Small intestine (tissue), 7 donors: ENCODE results near the gene PTGFRN. TPM values are rescaled to one million over a fixed set of nuclear protein-coding genes. Genes with fewer than 3 reads are reported as not detected.
"Not testable (repeated sequence)": the region's sequence is repeated elsewhere in the genome, so short reads cannot be mapped to it uniquely, and the experiment has no call there.

Experiments used
- DNase-seq, 2 donors: peaks; one replicate each; pipeline versions ENCODE4 v3.0.0 to v3.0.0-alpha.2; 2013
- FAIRE-seq: peaks from 2 replicates; lab custom pipeline; 2012; peaks lifted over from hg19 to GRCh38; lab: Jason Lieb, UNC
- H3K27ac ChIP-seq, 3 donors: one replicate each; pipeline ENCODE4 v1.5.1; 2013; ENCODE audit warnings: low read length in 2 of 3, mild to moderate bottlenecking in 2 of 3, control low read depth in 1 of 3, inconsistent platforms in 1 of 3, low read depth in 1 of 3, moderate library complexity in 1 of 3
- H3K27me3 ChIP-seq, 3 donors: one replicate each; pipeline ENCODE4 v1.6.1; 2013; ENCODE audit warnings: low read length in 3 of 3, inconsistent platforms in 1 of 3; ENCODE audit not compliant: control insufficient read depth in 3 of 3, insufficient read depth in 3 of 3
- H3K36me3 ChIP-seq, 3 donors: one replicate each; pipeline ENCODE4 v1.6.1; 2013; ENCODE audit warnings: low read length in 3 of 3, inconsistent platforms in 1 of 3, low read depth in 1 of 3, mild to moderate bottlenecking in 1 of 3, moderate library complexity in 1 of 3; ENCODE audit not compliant: control insufficient read depth in 3 of 3, insufficient read depth in 2 of 3
- H3K4me1 ChIP-seq, 3 donors: one replicate each; pipeline ENCODE4 v1.6.1; 2013; ENCODE audit warnings: low read length in 2 of 3, inconsistent platforms in 1 of 3, low read depth in 1 of 3, mild to moderate bottlenecking in 1 of 3, moderate library complexity in 1 of 3; ENCODE audit not compliant: control insufficient read depth in 3 of 3, insufficient read depth in 2 of 3
- H3K4me3 ChIP-seq, 3 donors: one replicate each; pipeline ENCODE4 v1.5.1; 2013; ENCODE audit warnings: low read length in 3 of 3, control low read depth in 1 of 3, inconsistent platforms in 1 of 3, low read depth in 1 of 3, mild to moderate bottlenecking in 1 of 3, moderate library complexity in 1 of 3
- H3K9me3 ChIP-seq, 2 donors: one replicate each; pipeline ENCODE4 v1.6.1; 2013; ENCODE audit warnings: low read depth in 1 of 2, low read length in 1 of 2; ENCODE audit not compliant: control insufficient read depth in 2 of 2, insufficient read depth in 1 of 2
- WGBS, 3 donors: extraction: QIAGEN DNeasy Blood & Tissue Kit; methylation state at CpG; one replicate each; pipeline ENCODE4 v1.1.7; 2013; 5-methylcytosine and 5-hydroxymethylcytosine counted together
- polyA plus RNA-seq, 4 donors: library from polyadenylated mRNA; stranded (reverse) in 3 of 4; unstranded in 1 of 4; fragments of 200-250 nt in 3 of 4; fragments of 120-200 nt in 1 of 4; gene quantifications; one replicate each; pipeline versions ENCODE4 v1.2.1 to v1.2.3, GENCODE V29; 2013
- donor health status: healthy with polysubstance abuse.
- donor health status: control.
- donor health status: control.
- donor health status: Bipolar disorder and iron deficiency.
- donor health status: healthy.

The PTGFRN gene
- polyA plus RNA-seq, 4 donors, result 12.7 to 26.9 (median 19.2) TPM

DNA sequence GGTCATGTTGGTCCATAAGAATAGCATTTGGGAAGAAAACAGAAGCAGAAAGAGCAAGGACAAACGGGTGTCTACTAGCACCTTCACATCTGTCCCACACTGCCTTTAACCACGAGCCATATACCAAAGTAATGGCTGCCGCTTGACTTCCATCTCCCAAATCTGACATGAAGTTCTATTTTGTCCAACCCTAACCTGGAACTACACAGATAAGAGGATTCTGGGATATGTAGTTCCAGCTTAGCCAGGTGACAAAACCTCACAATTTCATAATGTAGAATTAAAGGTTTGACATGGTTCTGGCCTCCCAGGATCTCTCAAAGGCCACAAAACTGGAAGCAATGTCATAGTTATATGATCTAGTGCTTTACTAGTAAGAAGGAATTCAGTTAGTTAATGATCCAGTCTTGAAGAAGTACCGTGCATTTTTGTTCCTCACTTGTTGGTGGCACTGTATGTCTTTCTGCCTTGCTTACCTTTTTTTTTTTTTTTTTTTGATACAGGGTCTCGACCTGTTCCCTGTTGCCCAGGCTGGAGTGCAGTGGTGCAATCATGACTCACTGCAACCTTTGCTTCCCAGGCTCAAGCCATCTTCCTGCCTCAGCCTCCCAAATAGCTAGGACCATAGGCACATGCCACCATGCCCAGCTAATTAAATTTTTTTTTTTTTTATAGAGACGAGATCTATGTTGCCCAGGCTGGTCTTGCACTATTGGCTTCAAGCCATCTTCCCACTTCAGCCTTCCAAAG lies 17.5 kb downstream of the PTGFRN start:
- DNase-seq (peak in 1 of 2 donors; percentile 48), FAIRE-seq (no peak)
- Histone ChIP-seq H3K4me3 (no peak overlapping the region), H3K9me3 (no peaks in the 10 kb centered on the region), H3K36me3 (peaks cover 0 to 10% (median 2%) of the 10 kb centered on the region in 3 donors), H3K4me1 (no peaks in the 10 kb centered on the region), H3K27ac (no peak overlapping the region), H3K27me3 (no peaks in the 10 kb centered on the region)
- 80 to 86% (median 84%) methylated on average over 6 of the region's 6 CpGs for WGBS, 3 donors

DNA sequence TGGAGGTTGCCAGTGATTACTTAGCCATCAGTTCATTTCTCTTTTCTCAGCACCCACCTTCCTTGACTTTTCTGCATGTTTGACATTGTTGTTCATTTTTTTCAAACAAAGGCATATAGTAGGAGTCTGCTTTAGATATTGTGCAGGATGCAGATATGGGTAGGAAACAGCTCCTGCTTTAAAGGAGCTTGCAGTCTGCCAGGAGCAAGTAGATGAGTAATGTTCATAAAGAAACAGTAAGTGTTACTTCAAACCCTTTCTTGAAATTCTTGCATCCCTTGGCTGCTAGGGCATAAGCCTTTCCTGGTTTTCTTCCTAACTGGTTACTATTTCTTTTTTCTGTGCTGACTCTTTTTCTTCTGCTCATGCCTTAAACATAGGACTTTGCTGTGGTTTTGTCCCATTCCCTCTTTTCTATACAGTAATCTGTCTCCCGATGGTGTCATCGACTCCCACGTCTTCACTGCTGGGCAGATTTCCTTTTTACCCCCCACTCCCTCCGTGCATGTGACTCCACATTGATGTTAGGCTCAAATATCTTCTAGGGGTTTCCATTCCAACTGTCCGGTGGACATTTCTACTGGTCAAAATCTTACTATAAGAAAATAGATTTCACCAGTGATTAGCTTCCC lies 20.4 kb downstream of the PTGFRN start:
- Histone ChIP-seq H3K27me3 (no peaks in the 10 kb centered on the region), H3K4me3 (no peak overlapping the region), H3K36me3 (peaks cover 0 to 7% (median 2%) of the 10 kb centered on the region in 3 donors), H3K27ac (no peak overlapping the region), H3K4me1 (peaks cover 0 to under 1% (median 0%) of the 10 kb centered on the region in 3 donors), H3K9me3 (no peaks in the 10 kb centered on the region)
- DNase-seq, result no peak
- no peak for FAIRE-seq
- WGBS, 3 donors, result 89 to 97% (median 94%) methylated on average over 5 of the region's 5 CpGs

DNA sequence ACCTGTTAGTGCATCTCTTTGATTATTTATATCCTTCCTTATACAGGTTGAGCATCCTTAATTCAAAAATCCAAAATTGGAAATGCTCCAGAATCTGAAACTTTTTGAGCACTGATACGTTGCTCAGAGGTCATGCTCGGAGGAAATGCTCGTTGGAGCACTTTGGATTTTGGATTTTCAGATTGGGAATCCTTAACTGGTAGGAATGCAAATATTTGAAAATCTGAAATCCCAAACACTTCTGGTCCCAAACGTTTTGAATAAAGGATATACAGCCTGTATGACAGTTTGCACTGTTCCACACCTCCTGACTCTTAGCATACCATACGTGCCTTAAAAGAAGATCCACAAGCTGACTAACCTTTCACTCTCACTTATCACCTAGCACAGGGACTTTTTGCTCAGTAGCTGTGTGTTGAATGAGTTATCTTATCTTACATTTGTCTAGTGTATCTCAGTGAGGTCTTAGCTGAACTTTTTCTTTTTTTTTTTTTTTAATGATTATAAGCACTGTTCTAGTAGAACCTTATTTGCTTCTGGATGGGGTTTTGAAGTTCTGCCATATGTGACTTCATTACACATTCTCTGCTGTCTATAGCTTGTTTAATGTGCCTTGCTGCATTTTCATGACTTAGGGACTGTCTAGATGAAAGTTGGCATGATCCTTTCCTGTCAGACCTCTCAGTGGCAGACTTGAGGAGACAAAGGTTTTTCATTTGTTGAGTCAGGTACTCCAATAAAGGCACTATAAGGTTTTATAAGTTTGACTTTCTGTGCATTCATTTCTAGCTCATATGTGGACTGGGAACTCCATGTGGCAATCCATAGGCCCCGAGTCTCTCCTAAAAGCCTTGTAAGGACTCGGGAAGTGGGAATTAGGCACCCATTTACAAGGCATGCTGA lies 21.6 kb downstream of the PTGFRN start:
- Histone ChIP-seq H3K4me3 (no peak overlapping the region), H3K27ac (no peak overlapping the region), H3K4me1 (peaks cover 0 to 3% (median 0%) of the 10 kb centered on the region in 3 donors), H3K36me3 (peaks cover 0 to 7% (median 2%) of the 10 kb centered on the region in 3 donors), H3K27me3 (no peaks in the 10 kb centered on the region), H3K9me3 (no peaks in the 10 kb centered on the region)
- no peak for FAIRE-seq
- no peak for DNase-seq
- 70 to 77% (median 76%) methylated on average over 7 of the region's 7 CpGs for WGBS, 3 donors

GRCh38 chr1:116933606-116934515 lies 24.1 kb downstream of the PTGFRN start:
- no peak for FAIRE-seq
- no peaks in the 10 kb centered on the region for H3K27me3 ChIP-seq
- peaks cover 0 to 6% (median 2%) of the 10 kb centered on the region in 3 donors for H3K4me1 ChIP-seq
- peaks cover 0 to 7% (median 2%) of the 10 kb centered on the region in 3 donors for H3K36me3 ChIP-seq
- H3K9me3 ChIP-seq, result peaks cover 0 to under 1% of the 10 kb centered on the region in 2 donors
- 83 to 89% (median 86%) methylated on average over 3 of the region's 3 CpGs for WGBS, 3 donors
- H3K27ac ChIP-seq, result no peak overlapping the region
- DNase-seq, result no peak
- H3K4me3 ChIP-seq, result no peak overlapping the region

GRCh38 chr1:116934586-116935207 lies 25.0 kb downstream of the PTGFRN start:
- no peak for FAIRE-seq
- H3K27ac ChIP-seq, result no peak overlapping the region

DNA sequence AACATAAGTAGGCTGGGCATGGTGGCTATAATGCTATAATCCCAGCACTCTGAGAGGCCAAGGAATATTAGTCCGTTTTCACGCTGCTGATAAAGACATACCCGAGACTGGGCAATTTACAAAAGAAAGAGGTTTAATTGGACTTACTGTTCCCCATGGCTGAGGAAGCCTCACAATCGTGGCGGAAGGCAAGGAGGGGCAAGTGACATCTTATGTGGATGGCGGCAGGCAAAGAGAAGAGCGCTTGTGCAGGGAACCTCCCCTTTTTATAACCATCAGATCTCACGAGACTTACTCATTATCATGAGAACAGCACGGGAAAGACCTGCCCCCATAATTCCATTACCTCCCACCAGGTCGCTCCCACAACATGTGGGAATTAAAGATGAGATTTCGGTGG lies 28.5 kb downstream of the PTGFRN start:
- Histone ChIP-seq H3K9me3 (peaks cover 0 to 7% of the 10 kb centered on the region in 2 donors), H3K4me3 (no peak overlapping the region), H3K27me3 (no peaks in the 10 kb centered on the region), H3K4me1 (peaks cover 0 to 23% (median 5%) of the 10 kb centered on the region in 3 donors), H3K27ac (no peak overlapping the region), H3K36me3 (peaks cover 0 to 15% (median 0%) of the 10 kb centered on the region in 3 donors)
- DNase-seq (no peak), FAIRE-seq (no peak)
- WGBS, 3 donors, result 94 to 96% (median 95%) methylated on average over 11 of the region's 11 CpGs

More at GRCh38 chr1:116934586-116935207, 25.0 kb downstream of the PTGFRN start:
- Histone ChIP-seq H3K4me3 (no peak overlapping the region), H3K27me3 (no peaks in the 10 kb centered on the region), H3K36me3 (peaks cover 0 to 9% (median 0%) of the 10 kb centered on the region in 3 donors), H3K9me3 (peaks cover 0 to 7% of the 10 kb centered on the region in 2 donors), H3K4me1 (peaks cover 0 to 12% (median 5%) of the 10 kb centered on the region in 3 donors)
- 55 to 68% (median 63%) methylated on average over 3 of the region's 3 CpGs for WGBS, 3 donors
- DNase-seq, result peak in 1 of 2 donors; percentile 29

DNA sequence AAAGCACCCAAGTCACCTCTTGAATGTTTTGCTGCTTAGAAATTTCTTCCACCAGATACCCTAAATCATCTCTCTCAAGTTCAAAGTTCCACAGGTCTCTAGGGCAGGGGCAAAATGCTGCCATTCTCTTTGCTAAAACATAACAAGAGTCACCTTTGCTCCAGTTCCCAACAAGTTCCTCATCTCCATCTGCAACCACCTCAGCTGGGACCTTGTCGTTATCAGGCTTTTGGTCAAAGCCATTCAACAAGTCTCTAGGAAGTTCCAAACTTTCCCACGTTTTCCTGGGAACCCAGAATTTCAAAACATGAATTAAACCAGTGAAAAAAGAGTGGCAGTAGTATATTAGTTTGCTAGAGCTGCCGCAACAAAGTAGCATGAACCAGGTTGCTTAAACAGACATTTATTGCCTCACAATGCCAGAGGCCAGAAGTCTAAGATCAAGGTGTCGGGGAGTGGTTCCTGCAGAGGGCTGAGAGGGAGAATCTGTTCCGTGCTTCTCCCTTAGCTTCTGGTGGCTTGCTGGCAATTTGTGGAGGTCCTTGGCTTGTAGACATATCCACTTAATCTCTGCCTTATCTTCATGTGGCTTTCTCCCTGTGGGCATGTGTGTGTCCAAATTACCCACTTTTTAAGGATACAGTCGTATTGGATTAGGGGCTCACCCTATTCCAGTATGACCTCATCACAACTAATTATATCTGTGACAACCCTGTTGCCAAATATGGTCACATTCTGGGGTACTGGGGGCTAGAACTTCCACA lies 30.2 kb downstream of the PTGFRN start:
- DNase-seq, result peak; percentile 66 to 82
- Histone ChIP-seq H3K4me1 (peaks cover 0 to 23% (median 5%) of the 10 kb centered on the region in 3 donors), H3K27ac (peak overlapping the region in 1 of 3 donors; percentile 13), H3K36me3 (peaks cover 0 to 15% (median 0%) of the 10 kb centered on the region in 3 donors)
- H3K27me3 ChIP-seq, H3K4me3 ChIP-seq, H3K9me3 ChIP-seq, FAIRE-seq: not testable (repeated sequence)
- WGBS, 3 donors, result 16 to 49% (median 30%) methylated on average over 6 of the region's 6 CpGs
